ENCODE data around the gene CACNA1C.

CACNA1C gene

GRCh38 chr12:2185751-2186341 is 133.1 kb downstream of the CACNA1C start:
- H3K9me3 ChIP-seq (ENCODE audit: control insufficient read depth, insufficient read depth, low read length): no peaks in the 10 kb centered on the region
- H3K79me2 ChIP-seq (ENCODE audit: control insufficient read depth, low read length): no peaks in the 10 kb centered on the region
- H3F3A ChIP-seq (ENCODE audit: control insufficient read depth, insufficient read depth): 0 out of 2 replicates have a peak, but pooled peaks cover 3% of the 10 kb centered on the region
- no peak overlapping the region for H3K4me2 ChIP-seq (ENCODE audit: low read length)
- H3K4me3 ChIP-seq (ENCODE audit: low read length): no peak overlapping the region
- H3K27ac ChIP-seq (ENCODE audit: low read depth, low read length): no peak overlapping the region
- H3K9me2 ChIP-seq (replicated peaks; ENCODE audit: control insufficient read depth, low read length): no peaks in the 10 kb centered on the region
- H3K4me1 ChIP-seq (ENCODE audit: control insufficient read depth, low read length): peaks cover 18% of the 10 kb centered on the region
- no peaks in the 10 kb centered on the region for H3K36me3 ChIP-seq (ENCODE audit: control insufficient read depth, low read length)
- no peaks in the 10 kb centered on the region for H3K27me3 ChIP-seq (ENCODE audit: control insufficient read depth, low read length)
- H4K20me1 ChIP-seq (ENCODE audit: control insufficient read depth, insufficient read depth, low read depth, low read length): no peaks in the 10 kb centered on the region
- TF ChIP-seq CTCF (IDR thresholded peaks at IDR 0.05; ENCODE audit: low read depth, low read length, poor library complexity, severe bottlenecking) (no peak), EZH2phosphoT487 (IDR thresholded peaks at IDR 0.05; ENCODE audit: borderline replicate concordance, low read length) (no peak)

- Histone ChIP-seq H3K27ac (ENCODE audit: low read depth, low read length) (no peak overlapping the region), H3K9me3 (ENCODE audit: control insufficient read depth, insufficient read depth, low read length) (no peaks in the 10 kb centered on the region), H3K4me3 (ENCODE audit: low read length) (peak overlapping the region; percentile 32), H3K27me3 (ENCODE audit: control insufficient read depth, low read length) (no peaks in the 10 kb centered on the region), H3K4me1 (ENCODE audit: control insufficient read depth, low read length) (peaks cover 18% of the 10 kb centered on the region), H3K79me2 (ENCODE audit: control insufficient read depth, low read length) (no peaks in the 10 kb centered on the region), H3F3A (ENCODE audit: control insufficient read depth, insufficient read depth) (0 out of 2 replicates have a peak, but pooled peaks cover 3% of the 10 kb centered on the region), H4K20me1 (ENCODE audit: control insufficient read depth, insufficient read depth, low read depth, low read length) (no peaks in the 10 kb centered on the region), H3K36me3 (ENCODE audit: control insufficient read depth, low read length) (no peaks in the 10 kb centered on the region), H3K4me2 (ENCODE audit: low read length) (peak overlapping the region; percentile 46), H3K9me2 (replicated peaks; ENCODE audit: control insufficient read depth, low read length) (no peaks in the 10 kb centered on the region)
- TF ChIP-seq CTCF (IDR thresholded peaks at IDR 0.05; ENCODE audit: low read depth, low read length, poor library complexity, severe bottlenecking) (no peak), EZH2phosphoT487 (IDR thresholded peaks at IDR 0.05; ENCODE audit: borderline replicate concordance, low read length) (no peak)
Observed at GRCh38 chr12:2187195-2187945, 134.6 kb downstream of the CACNA1C start.

- Histone ChIP-seq H3K4me3 (ENCODE audit: low read length) (no peak overlapping the region), H3K9me3 (ENCODE audit: control insufficient read depth, insufficient read depth, low read length) (no peaks in the 10 kb centered on the region), H3F3A (ENCODE audit: control insufficient read depth, insufficient read depth) (0 out of 2 replicates have a peak, but pooled peaks cover 3% of the 10 kb centered on the region), H3K79me2 (ENCODE audit: control insufficient read depth, low read length) (no peaks in the 10 kb centered on the region), H3K27me3 (ENCODE audit: control insufficient read depth, low read length) (no peaks in the 10 kb centered on the region), H3K36me3 (ENCODE audit: control insufficient read depth, low read length) (no peaks in the 10 kb centered on the region), H3K4me2 (ENCODE audit: low read length) (no peak overlapping the region), H3K9me2 (replicated peaks; ENCODE audit: control insufficient read depth, low read length) (no peaks in the 10 kb centered on the region), H3K4me1 (ENCODE audit: control insufficient read depth, low read length) (peaks cover 25% of the 10 kb centered on the region), H4K20me1 (ENCODE audit: control insufficient read depth, insufficient read depth, low read depth, low read length) (no peaks in the 10 kb centered on the region), H3K27ac (ENCODE audit: low read depth, low read length) (no peak overlapping the region)
- no peak for TF ChIP-seq CTCF (IDR thresholded peaks at IDR 0.05; ENCODE audit: low read depth, low read length, poor library complexity, severe bottlenecking)
- TF ChIP-seq EZH2phosphoT487 (IDR thresholded peaks at IDR 0.05; ENCODE audit: borderline replicate concordance, low read length): no peak
Observed at GRCh38 chr12:2190085-2190484, 137.3 kb downstream of the CACNA1C start.

All from DOHH2 (cell line).